GM19328 (cell line): ENCODE data around the gene DOCK4.
"Not testable (repeated sequence)": the region's sequence is repeated elsewhere in the genome, so short reads cannot be mapped to it uniquely, and the experiment has no call there.

ENCODE experiments used
- ATAC-seq: cut with Tn5 transposase; IDR thresholded peaks from one replicate; pipeline ENCODE4 v1.9.1; 2021; ENCODE audit warnings: mild to moderate bottlenecking, moderate library complexity; ENCODE audit not compliant: unreplicated experiment

The DOCK4 gene

DNA sequence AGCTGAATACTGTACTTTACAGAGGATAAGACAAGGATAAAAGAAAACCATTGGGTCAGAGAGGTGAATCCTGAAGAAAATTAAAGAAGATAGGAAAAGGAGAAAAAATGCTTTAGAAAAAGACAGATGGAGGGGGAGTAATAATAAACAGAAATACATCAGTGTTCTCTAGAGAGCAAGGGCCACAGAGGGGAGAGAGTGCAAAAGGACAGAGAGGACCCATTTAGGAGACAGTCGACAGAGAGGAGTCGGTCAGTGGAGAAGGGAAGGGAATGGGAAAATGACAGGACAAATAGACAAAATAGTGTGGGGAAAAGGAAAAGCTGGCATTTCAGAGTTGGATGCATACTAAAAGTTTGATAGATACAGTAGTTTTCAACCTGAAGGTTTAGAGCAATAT, 287.0 kb downstream of the DOCK4 start:
- no peak for ATAC-seq

DNA sequence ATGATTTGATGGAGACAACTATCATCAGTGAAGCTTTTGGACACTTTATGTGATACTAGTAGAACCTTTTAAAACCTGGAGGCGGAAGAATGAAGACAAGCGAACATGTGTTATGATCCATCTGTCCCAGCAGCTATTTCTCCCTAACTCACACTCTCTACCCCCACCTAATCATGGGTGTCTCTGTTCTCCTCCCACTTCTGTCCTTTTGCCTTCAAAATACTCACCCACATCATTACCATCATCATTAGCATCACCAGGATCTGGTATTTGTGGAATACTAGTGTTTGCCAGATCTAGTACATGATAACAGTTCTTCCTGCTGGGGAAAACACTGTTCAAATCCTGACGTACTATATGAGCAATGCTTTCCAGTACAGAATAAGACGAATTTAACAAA, 287.7 kb downstream of the DOCK4 start:
- ATAC-seq = no peak

DNA sequence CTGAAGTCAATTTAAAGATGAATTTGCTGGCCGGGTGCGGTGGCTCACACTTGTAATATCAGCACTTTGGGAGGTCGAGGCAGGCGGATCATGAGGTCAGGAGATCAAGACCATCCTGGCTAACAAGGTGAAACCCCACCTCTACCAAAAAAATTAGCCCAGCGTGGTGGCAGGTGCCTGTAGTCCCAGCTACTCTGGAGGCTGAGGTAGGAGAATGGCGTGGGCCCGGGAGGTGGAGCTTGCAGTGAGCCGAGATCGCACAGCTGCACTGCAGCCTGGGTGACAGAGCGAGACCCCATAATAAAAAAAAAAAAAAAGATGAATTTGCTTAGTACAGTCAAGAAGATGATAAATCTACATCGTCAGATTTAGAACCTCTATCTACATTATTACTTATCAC, 288.8 kb downstream of the DOCK4 start:
- not testable (repeated sequence) for ATAC-seq

- no peak for ATAC-seq
Measured at GRCh38 chr7:111914291-111914690, 291.9 kb downstream of the DOCK4 start.

- no peak for ATAC-seq
Measured at GRCh38 chr7:111911166-111911961, 294.8 kb downstream of the DOCK4 start.

- ATAC-seq = no peak
Measured at GRCh38 chr7:111910656-111911055, 295.5 kb downstream of the DOCK4 start.

GRCh38 chr7:111908673-111909072, 297.5 kb downstream of the DOCK4 start:
- not testable (repeated sequence) for ATAC-seq

DNA sequence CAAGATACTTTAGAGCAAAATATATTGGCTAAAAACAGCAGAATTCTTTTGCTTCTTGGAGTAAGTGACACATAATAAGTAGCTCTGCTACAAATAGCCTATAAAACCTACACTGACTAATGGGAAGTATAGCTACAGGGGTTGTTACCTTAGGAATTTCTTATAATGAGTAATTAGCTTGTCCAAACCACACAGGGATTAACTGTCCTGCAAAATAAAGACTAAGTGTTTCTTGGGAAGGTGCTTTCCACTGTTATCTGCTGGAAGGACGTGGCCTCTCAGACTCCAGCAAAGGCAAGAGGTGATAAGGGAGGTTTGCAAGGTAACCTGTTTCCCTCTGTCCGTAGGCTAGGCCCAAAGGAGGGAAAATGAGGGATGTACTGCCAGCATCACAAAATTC, 302.4 kb downstream of the DOCK4 start:
- no peak for ATAC-seq

DNA sequence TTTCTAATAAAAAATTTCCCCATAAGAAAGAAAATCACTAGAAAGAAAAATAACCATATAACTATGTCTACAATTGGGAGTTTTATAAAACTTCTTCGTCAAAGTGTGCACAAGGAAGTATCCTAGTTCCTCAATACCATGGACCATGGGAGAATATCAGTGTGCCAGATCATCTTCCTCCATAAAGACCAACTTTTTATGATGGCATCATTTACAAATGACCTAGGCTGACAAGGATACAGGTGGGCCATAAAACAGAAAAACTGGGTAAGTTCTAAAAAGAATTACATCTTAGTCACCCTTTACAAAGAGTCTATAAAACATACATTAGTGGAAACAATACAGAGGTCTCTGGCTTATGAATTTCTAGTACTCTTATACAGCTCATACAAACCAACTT, 303.2 kb downstream of the DOCK4 start:
- no peak for ATAC-seq

GRCh38 chr7:111900283-111900682, 305.9 kb downstream of the DOCK4 start:
- ATAC-seq = no peak

DNA sequence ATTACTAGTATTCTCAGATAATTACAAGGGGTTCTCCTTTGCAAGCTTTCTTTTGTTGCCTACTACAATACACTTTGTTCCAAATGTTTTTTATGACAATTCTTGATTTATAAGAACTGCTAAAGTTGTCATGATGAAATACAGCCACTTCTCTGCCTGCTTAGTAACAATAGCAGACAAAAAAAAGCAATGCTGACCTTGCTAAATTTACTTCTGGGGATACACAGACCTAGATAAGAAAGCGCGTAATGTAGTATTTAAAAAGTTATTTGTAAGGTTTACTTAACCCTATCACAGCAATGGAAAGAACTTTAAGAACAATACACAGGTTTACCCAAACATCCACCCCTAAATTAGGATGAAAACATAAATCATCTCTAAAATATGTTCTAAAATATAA, 311.1 kb downstream of the DOCK4 start:
- no peak for ATAC-seq

DNA sequence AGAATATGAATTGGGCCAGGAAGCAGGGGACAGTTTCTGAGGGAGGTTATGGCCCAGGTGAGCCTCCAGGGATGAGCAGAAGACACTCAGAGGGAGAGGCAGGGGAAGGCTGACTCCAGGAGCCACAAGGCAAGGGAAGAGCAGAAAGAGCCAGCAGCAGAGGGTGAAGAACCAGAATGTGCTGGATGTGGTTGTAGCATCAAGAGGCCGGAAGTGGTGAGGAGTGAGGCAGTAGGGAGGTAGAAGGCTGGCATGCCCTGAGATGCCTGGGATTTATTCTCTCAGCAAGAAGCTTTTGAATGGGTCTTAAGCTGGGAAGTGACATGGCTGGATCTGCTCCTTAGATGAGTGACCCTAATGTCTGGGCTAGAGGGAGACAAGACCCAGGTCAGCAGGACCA, 311.7 kb downstream of the DOCK4 start:
- no peak for ATAC-seq

DNA sequence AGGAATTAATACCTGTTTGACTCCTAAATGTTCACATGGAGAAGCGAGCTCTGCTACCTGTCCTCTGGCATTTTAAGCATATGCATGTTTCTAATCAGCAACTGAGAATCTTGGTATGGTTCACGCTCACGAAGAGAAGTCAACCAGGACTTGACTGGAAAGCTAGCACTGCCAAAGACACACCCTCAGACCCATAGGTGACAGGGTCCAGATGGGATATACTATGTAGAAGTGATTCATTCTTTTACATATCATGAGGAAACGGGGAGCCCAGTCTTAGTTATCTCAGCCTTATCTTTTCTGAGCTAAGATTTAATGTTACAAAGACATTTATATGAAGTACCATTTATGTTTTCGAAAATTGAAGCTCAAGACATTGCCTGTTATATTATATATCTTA, 313.0 kb downstream of the DOCK4 start:
- ATAC-seq = no peak

DNA sequence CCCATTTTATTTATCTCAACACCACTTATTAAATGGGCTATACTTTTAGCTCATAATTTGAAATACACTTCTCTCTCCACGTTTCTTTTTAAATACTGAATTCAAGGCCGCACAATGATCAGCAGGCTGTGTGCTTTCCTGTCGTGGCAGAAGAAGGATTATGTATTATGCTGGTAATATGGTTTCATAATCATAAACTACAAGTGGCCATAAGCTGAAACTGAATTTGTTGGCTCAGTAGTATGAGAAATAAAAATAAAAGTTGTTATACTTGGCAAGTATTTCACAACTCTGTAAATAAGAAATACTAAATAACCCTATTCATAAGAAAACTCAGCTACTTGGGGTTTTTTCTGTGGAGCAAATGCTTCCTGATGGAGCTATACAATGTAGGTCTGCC, 313.6 kb downstream of the DOCK4 start:
- ATAC-seq = no peak

GRCh38 chr7:111887734-111888133, 318.5 kb downstream of the DOCK4 start:
- no peak for ATAC-seq

GRCh38 chr7:111886233-111886632, 320.0 kb downstream of the DOCK4 start:
- ATAC-seq = no peak

- no peak for ATAC-seq
Measured at GRCh38 chr7:111883241-111883640, 323.0 kb downstream of the DOCK4 start.

DNA sequence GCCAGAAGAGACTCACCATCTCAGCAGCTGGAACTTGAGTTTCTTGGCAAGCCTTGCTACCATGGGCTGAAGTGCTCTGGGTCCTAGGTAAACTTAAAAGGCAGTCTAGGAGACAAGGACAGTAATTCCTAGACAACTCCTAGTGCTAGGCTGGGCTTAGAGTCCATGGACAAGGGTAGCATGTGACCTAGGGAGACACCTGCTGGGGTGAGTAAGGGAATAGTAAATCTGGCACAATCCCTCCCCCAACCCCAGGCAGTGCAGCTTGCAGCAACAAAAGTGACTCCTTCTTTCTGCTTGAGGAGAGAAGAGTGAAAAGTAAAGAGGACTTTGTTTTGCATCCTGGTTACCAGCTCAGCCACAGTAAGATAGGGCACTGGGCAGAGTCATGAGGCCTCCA, 327.4 kb downstream of the DOCK4 start:
- ATAC-seq = no peak

GRCh38 chr7:111877931-111878330, 328.3 kb downstream of the DOCK4 start:
- no peak for ATAC-seq

GRCh38 chr7:111873963-111874690, 332.1 kb downstream of the DOCK4 start:
- ATAC-seq = no peak

DNA sequence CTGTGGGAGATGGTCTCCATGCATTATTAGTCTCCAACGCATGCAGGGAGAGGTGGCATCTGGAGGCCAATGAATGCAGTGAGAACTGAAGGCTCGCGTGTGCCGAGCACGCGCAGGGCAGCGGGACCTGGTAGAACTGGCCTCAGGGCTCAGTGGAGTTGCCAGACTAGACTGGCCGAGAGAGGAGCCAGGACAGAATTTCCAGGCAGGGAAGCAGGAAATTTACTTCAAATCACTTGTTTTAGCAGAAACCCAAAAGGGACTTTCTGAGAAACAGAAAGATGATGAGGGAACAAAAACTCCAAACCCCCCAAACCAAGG, 332.9 kb downstream of the DOCK4 start:
- ATAC-seq = no peak

GRCh38 chr7:111872450-111873325, 333.5 kb downstream of the DOCK4 start:
- no peak for ATAC-seq
